Bronchial epithelial cell (primary cell): ENCODE data around the gene ZNF860. TPM values are rescaled to one million over a fixed set of nuclear protein-coding genes. Genes with fewer than 3 reads are reported as not detected.

ENCODE experiments used
- DNase-seq: peaks from one replicate; pipeline ENCODE4 v3.0.0-alpha.2; 2010; ENCODE audit warnings: low read depth
- FAIRE-seq: peaks from 2 replicates; lab custom pipeline; 2011; peaks lifted over from hg19 to GRCh38; lab: Jason Lieb, UNC
- H3K27me3 ChIP-seq: 2 replicates; pipeline ENCODE4 v1.5.1; 2011; ENCODE audit warnings: low read length; ENCODE audit not compliant: control insufficient read depth, insufficient read depth
- H3K36me3 ChIP-seq: 2 replicates; pipeline ENCODE4 v1.5.1; 2011; ENCODE audit warnings: low read length; ENCODE audit not compliant: control insufficient read depth, insufficient read depth
- H3K4me3 ChIP-seq: 2 replicates; pipeline ENCODE4 v1.5.1; 2011; ENCODE audit warnings: mild to moderate bottlenecking, low read depth, low read length, control low read depth
- CTCF ChIP-seq: IDR thresholded peaks from 2 replicates; pipeline ENCODE4 v1.5.1; 2011; ENCODE audit warnings: mild to moderate bottlenecking, moderate library complexity, low read length, control low read depth, inconsistent platforms; ENCODE audit not compliant: insufficient read depth, severe bottlenecking
- total RNA-seq: library from RNA; depleted of rRNA; stranded (reverse); fragments of >200 nt; gene quantifications from 2 replicates; pipeline ENCODE4 v1.2.1, GENCODE V29; 2014

Gene ZNF860
- total RNA-seq, 1 donor from 2014 or later, result 3.7 TPM

- DNase-seq (no peak), FAIRE-seq (peak; percentile 43)
- Histone ChIP-seq H3K27me3 (no peaks in the 10 kb centered on the region), H3K36me3 (no peaks in the 10 kb centered on the region), H3K4me3 (no peak overlapping the region)
- no peak for TF ChIP-seq CTCF
Observed at GRCh38 chr3:31955581-31955980, 26.0 kb upstream of the ZNF860 start.

- TF ChIP-seq CTCF, result no peak
- Histone ChIP-seq H3K4me3 (no peak overlapping the region), H3K27me3 (no peaks in the 10 kb centered on the region), H3K36me3 (no peaks in the 10 kb centered on the region)
- no peak for DNase-seq
- no peak for FAIRE-seq
Observed at GRCh38 chr3:31957106-31957505, 24.4 kb upstream of the ZNF860 start.

GRCh38 chr3:31958701-31959152 is 22.8 kb upstream of the ZNF860 start:
- Histone ChIP-seq H3K36me3 (no peaks in the 10 kb centered on the region), H3K27me3 (no peaks in the 10 kb centered on the region), H3K4me3 (no peak overlapping the region)
- DNase-seq (no peak), FAIRE-seq (no peak)
- TF ChIP-seq CTCF, result no peak

- TF ChIP-seq CTCF, result no peak
- H3K27me3 ChIP-seq, result no peaks in the 10 kb centered on the region
- DNase-seq, result no peak
- no peak for FAIRE-seq
- no peaks in the 10 kb centered on the region for H3K36me3 ChIP-seq
- H3K4me3 ChIP-seq, result no peak overlapping the region
Observed at GRCh38 chr3:31959251-31959650, 22.3 kb upstream of the ZNF860 start.

GRCh38 chr3:31959951-31960792 is 21.4 kb upstream of the ZNF860 start:
- TF ChIP-seq CTCF, result no peak
- Histone ChIP-seq H3K36me3 (no peaks in the 10 kb centered on the region), H3K27me3 (no peaks in the 10 kb centered on the region), H3K4me3 (no peak overlapping the region)
- peak; percentile 13 for DNase-seq
- FAIRE-seq, result no peak
